ENCODE data around the gene TUBGCP5. TPM values are rescaled to one million over a fixed set of nuclear protein-coding genes. Genes with fewer than 3 reads are reported as not detected.

TUBGCP5 gene
- total RNA-seq, 1 experiment from 2014 or later = 31.8 TPM

DNA sequence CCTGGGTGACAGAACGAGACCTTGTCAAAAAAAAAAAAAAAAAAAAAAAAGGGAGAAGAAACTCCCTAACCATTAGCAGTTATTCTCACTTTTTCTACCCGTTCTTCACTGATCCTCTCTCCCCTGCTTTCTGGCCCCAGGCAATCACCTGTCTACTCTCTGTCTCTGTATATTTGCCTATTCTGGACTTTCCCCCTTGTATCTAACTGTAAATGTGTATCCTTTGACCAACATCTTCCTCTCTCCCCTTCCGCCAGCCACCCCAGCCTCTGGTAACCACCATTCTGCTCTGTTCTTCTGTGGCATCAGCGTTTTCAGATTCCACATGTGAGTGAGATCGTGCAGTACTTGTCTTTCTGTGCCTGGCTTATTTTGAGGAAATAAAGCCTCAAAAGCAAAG lies 66.1 kb downstream of the TUBGCP5 start:
- Histone ChIP-seq H3K27me3 (replicated peaks; ENCODE audit: insufficient read depth, low read depth, low read length, poor library complexity) (no peaks in the 10 kb centered on the region), H3K27ac (ENCODE audit: low read depth, low read length, poor library complexity, severe bottlenecking) (no peak overlapping the region), H3K4me1 (ENCODE audit: insufficient read depth, low read length, poor library complexity, severe bottlenecking) (no peaks in the 10 kb centered on the region), H3K4me3 (ENCODE audit: low read depth, low read length, poor library complexity, severe bottlenecking) (no peak overlapping the region), H3K36me3 (ENCODE audit: insufficient read depth, low read length, poor library complexity, severe bottlenecking) (peaks cover 7% of the 10 kb centered on the region), H3K9me3 (ENCODE audit: low read depth, low read length, poor library complexity, severe bottlenecking) (peaks cover 16% of the 10 kb centered on the region)
- intact Hi-C loops (cut with micrococcal nuclease; ENCODE audit: unreplicated experiment) = loop anchor here (10.0 kb wide), 2 partner anchors 58 to 128 kb away; no protein-coding TSS in a partner anchor
- no TSS peak for BruUV-seq (replicated peaks)
- ChIA-PET POLR2A (ENCODE audit: low non-redundant PET) (no interaction called here), CTCF (no interaction called here)
- TF ChIP-seq EZH2 (IDR thresholded peaks at IDR 0.05; ENCODE audit: borderline replicate concordance, low read depth, low read length, poor library complexity, severe bottlenecking) = no peak
- TF ChIP-seq, protein P1, sequence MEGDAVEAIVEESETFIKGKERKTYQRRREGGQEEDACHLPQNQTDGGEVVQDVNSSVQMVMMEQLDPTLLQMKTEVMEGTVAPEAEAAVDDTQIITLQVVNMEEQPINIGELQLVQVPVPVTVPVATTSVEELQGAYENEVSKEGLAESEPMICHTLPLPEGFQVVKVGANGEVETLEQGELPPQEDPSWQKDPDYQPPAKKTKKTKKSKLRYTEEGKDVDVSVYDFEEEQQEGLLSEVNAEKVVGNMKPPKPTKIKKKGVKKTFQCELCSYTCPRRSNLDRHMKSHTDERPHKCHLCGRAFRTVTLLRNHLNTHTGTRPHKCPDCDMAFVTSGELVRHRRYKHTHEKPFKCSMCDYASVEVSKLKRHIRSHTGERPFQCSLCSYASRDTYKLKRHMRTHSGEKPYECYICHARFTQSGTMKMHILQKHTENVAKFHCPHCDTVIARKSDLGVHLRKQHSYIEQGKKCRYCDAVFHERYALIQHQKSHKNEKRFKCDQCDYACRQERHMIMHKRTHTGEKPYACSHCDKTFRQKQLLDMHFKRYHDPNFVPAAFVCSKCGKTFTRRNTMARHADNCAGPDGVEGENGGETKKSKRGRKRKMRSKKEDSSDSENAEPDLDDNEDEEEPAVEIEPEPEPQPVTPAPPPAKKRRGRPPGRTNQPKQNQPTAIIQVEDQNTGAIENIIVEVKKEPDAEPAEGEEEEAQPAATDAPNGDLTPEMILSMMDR (conservative IDR thresholded peaks at IDR 0.05; ENCODE audit: low read depth, low read length) = no peak
- no peak for DNase-seq (ENCODE audit: low spot score)

DNA sequence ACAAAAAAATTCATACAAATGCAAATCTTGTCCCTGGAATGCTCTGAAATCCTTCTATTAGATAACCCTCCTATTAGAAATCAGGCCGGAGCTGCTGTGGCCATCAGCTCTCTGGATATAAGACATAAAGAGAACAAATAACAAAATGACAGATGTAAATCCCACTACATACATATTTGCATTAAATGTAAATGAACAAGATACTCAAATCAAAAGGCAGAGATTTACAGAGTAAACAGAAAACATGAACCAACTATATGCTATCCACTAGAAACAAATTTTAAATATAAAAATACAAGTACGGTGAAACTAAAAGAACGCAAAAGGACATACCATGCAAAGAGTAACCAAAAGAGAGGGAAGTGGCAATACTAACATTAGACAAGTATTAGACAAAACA lies 69.9 kb downstream of the TUBGCP5 start:
- ChIA-PET CTCF (no interaction called here), POLR2A (ENCODE audit: low non-redundant PET) (no interaction called here)
- H3K4me1 ChIP-seq (ENCODE audit: insufficient read depth, low read length, poor library complexity, severe bottlenecking) = no peaks in the 10 kb centered on the region
- no peaks in the 10 kb centered on the region for H3K27me3 ChIP-seq (replicated peaks; ENCODE audit: insufficient read depth, low read depth, low read length, poor library complexity)
- TF ChIP-seq, protein P1 (conservative IDR thresholded peaks at IDR 0.05; ENCODE audit: low read depth, low read length) = no peak
- no peak for TF ChIP-seq EZH2 (IDR thresholded peaks at IDR 0.05; ENCODE audit: borderline replicate concordance, low read depth, low read length, poor library complexity, severe bottlenecking)
- peaks cover 16% of the 10 kb centered on the region for H3K9me3 ChIP-seq (ENCODE audit: low read depth, low read length, poor library complexity, severe bottlenecking)
- no peak for DNase-seq (ENCODE audit: low spot score)
- H3K36me3 ChIP-seq (ENCODE audit: insufficient read depth, low read length, poor library complexity, severe bottlenecking) = peaks cover 7% of the 10 kb centered on the region
- no peak overlapping the region for H3K27ac ChIP-seq (ENCODE audit: low read depth, low read length, poor library complexity, severe bottlenecking)
- intact Hi-C loops (cut with micrococcal nuclease; ENCODE audit: unreplicated experiment) = no loop called here
- no peak overlapping the region for H3K4me3 ChIP-seq (ENCODE audit: low read depth, low read length, poor library complexity, severe bottlenecking)
- BruUV-seq (replicated peaks) = no TSS peak

DNA sequence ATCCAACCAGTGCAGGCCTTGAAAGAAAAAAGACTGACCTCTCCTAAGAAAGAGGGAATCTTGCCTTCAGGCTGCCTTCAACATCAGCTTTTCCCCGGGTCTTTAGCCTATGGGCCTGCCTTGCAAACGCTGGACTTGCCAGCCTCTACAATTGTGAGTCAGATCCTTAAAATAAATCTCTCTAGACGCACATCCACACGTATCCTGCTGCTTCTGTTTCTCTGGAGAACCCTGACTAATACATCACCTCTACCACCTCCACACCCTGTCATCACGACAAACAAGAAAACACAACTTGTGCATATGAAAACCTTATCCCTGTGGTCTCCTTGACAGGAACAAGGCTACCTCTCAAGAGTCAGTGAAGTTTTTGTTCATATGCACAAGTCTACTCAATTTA lies 71.0 kb downstream of the TUBGCP5 start:
- no peak for DNase-seq (ENCODE audit: low spot score)
- no TSS peak for BruUV-seq (replicated peaks)
- POLR2A ChIA-PET (ENCODE audit: low non-redundant PET) = no interaction called here
- H3K27me3 ChIP-seq (replicated peaks; ENCODE audit: insufficient read depth, low read depth, low read length, poor library complexity) = no peaks in the 10 kb centered on the region
- TF ChIP-seq, protein P1 (conservative IDR thresholded peaks at IDR 0.05; ENCODE audit: low read depth, low read length) = no peak
- no peak for TF ChIP-seq EZH2 (IDR thresholded peaks at IDR 0.05; ENCODE audit: borderline replicate concordance, low read depth, low read length, poor library complexity, severe bottlenecking)
- H3K9me3 ChIP-seq (ENCODE audit: low read depth, low read length, poor library complexity, severe bottlenecking) = peaks cover 16% of the 10 kb centered on the region
- H3K4me3 ChIP-seq (ENCODE audit: low read depth, low read length, poor library complexity, severe bottlenecking) = no peak overlapping the region
- intact Hi-C loops (cut with micrococcal nuclease; ENCODE audit: unreplicated experiment) = no loop called here
- no peaks in the 10 kb centered on the region for H3K4me1 ChIP-seq (ENCODE audit: insufficient read depth, low read length, poor library complexity, severe bottlenecking)
- no peak overlapping the region for H3K27ac ChIP-seq (ENCODE audit: low read depth, low read length, poor library complexity, severe bottlenecking)
- peaks cover 7% of the 10 kb centered on the region for H3K36me3 ChIP-seq (ENCODE audit: insufficient read depth, low read length, poor library complexity, severe bottlenecking)
- CTCF ChIA-PET = no interaction called here
